ENCODE data around the gene GLYATL2.

DNA sequence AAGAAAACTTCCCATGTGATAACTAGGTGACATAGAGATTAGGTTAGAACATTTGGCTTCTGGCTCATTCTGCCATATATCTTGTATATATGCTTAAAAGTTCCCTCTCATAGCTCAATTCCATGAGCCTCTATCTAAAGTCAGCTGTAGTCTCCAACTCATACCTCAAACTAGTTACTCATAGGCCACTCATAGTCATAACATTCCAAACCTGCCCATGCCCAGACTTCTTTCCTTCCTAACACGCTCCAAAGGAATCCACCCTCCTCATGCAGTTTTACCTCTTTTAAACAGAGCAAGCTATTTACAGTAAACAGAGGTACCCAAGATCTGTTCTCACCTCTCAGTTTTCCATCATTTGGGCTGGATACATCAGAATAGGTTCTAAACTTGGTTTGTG is 39.4 kb downstream of the GLYATL2 start:
- TF ChIP-seq EZH2phosphoT487 (IDR thresholded peaks at IDR 0.05; ENCODE audit: borderline replicate concordance) (no peak), EGR1 (IDR thresholded peaks at IDR 0.05; ENCODE audit: low read depth) (no peak), POLR2A (IDR thresholded peaks at IDR 0.05; ENCODE audit: borderline replicate concordance, extremely low read depth, insufficient read depth, insufficient read length) (no peak), SRF (IDR thresholded peaks at IDR 0.05; ENCODE audit: low read depth) (no peak), SIN3A (IDR thresholded peaks at IDR 0.05; ENCODE audit: low read depth) (no peak), JUND (IDR thresholded peaks at IDR 0.05) (no peak), RAD21 (IDR thresholded peaks at IDR 0.05; ENCODE audit: low read depth) (no peak), EZH2 (IDR thresholded peaks at IDR 0.05) (no peak), POLR2AphosphoS5 (IDR thresholded peaks at IDR 0.05; ENCODE audit: low read depth, low read length) (no peak), ZFX (IDR thresholded peaks at IDR 0.05) (no peak)
- TF ChIP-seq, protein P1, sequence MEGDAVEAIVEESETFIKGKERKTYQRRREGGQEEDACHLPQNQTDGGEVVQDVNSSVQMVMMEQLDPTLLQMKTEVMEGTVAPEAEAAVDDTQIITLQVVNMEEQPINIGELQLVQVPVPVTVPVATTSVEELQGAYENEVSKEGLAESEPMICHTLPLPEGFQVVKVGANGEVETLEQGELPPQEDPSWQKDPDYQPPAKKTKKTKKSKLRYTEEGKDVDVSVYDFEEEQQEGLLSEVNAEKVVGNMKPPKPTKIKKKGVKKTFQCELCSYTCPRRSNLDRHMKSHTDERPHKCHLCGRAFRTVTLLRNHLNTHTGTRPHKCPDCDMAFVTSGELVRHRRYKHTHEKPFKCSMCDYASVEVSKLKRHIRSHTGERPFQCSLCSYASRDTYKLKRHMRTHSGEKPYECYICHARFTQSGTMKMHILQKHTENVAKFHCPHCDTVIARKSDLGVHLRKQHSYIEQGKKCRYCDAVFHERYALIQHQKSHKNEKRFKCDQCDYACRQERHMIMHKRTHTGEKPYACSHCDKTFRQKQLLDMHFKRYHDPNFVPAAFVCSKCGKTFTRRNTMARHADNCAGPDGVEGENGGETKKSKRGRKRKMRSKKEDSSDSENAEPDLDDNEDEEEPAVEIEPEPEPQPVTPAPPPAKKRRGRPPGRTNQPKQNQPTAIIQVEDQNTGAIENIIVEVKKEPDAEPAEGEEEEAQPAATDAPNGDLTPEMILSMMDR (IDR thresholded peaks at IDR 0.05 in 2 of 3, conservative IDR thresholded peaks at IDR 0.05 in 1 of 3; ENCODE audit: borderline replicate concordance in 1 of 3, insufficient read depth in 1 of 3, low read depth in 2 of 3, low read length in 2 of 3), result no peak
- TF ChIP-seq, protein P2, sequence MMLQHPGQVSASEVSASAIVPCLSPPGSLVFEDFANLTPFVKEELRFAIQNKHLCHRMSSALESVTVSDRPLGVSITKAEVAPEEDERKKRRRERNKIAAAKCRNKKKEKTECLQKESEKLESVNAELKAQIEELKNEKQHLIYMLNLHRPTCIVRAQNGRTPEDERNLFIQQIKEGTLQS (IDR thresholded peaks at IDR 0.05), result no peak
